Keratinocyte (primary cell): ENCODE data around the gene ATCAY. TPM values are rescaled to one million over a fixed set of nuclear protein-coding genes. Genes with fewer than 3 reads are reported as not detected.
A peak's percentile ranks its signal among the peaks of the same experiment; 100 is the strongest.

Experiments used
- DNase-seq: peaks from one replicate; pipeline ENCODE4 v3.0.0-alpha.2; 2011; ENCODE audit warnings: low read depth, missing footprints, low spot score
- FAIRE-seq: peaks from 2 replicates; lab custom pipeline; 2011; peaks lifted over from hg19 to GRCh38; lab: Jason Lieb, UNC
- H2AFZ ChIP-seq: 2 replicates; pipeline ENCODE4 v1.6.0; 2012; ENCODE audit warnings: low read length, control low read depth, inconsistent platforms; ENCODE audit not compliant: control insufficient read depth
- H3K27ac ChIP-seq: 2 replicates; pipeline ENCODE4 v1.5.1; 2011; ENCODE audit warnings: low read length; ENCODE audit not compliant: control insufficient read depth, insufficient read depth
- H3K27me3 ChIP-seq: 3 replicates; pipeline ENCODE4 v1.6.0; 2011; ENCODE audit warnings: low read length; ENCODE audit not compliant: control insufficient read depth, insufficient read depth; ENCODE audit errors: extremely low read depth
- H3K36me3 ChIP-seq, 2 experiments: 2 replicates in 1 of 2; 3 replicates in 1 of 2; pipeline ENCODE4 v1.5.1; 2011; ENCODE audit warnings: low read length in 2 of 2, mild to moderate bottlenecking in 1 of 2; ENCODE audit not compliant: control insufficient read depth in 2 of 2, insufficient read depth in 2 of 2; ENCODE audit errors: extremely low read depth in 1 of 2
- H3K4me1 ChIP-seq: 3 replicates; pipeline ENCODE4 v1.5.1; 2011; ENCODE audit warnings: low read length; ENCODE audit not compliant: control insufficient read depth, insufficient read depth; ENCODE audit errors: extremely low read depth
- H3K4me2 ChIP-seq: 3 replicates; pipeline ENCODE4 v1.6.0; 2011; ENCODE audit warnings: low read depth, low read length; ENCODE audit not compliant: control insufficient read depth, insufficient read depth; ENCODE audit errors: extremely low read depth
- H3K4me3 ChIP-seq, 3 experiments: fragments of 200-600 bp in 1 of 3; sonication (generic) in 1 of 3; 2 replicates in 2 of 3; 3 replicates in 1 of 3; pipeline ENCODE4 v1.5.1; 2011 to 2016; ENCODE audit warnings: low read length in 3 of 3, mild to moderate bottlenecking in 3 of 3, control low read depth in 2 of 3, inconsistent platforms in 1 of 3, low read depth in 1 of 3, mixed read lengths in 1 of 3, mixed run types in 1 of 3, moderate library complexity in 1 of 3; ENCODE audit not compliant: control insufficient read depth in 2 of 3, insufficient read depth in 2 of 3; ENCODE audit errors: extremely low read depth in 1 of 3
- H3K79me2 ChIP-seq: 2 replicates; pipeline ENCODE4 v1.6.0; 2012; ENCODE audit warnings: low read length; ENCODE audit not compliant: control insufficient read depth, insufficient read depth
- H3K9ac ChIP-seq: 3 replicates; pipeline ENCODE4 v1.6.0; 2011; ENCODE audit warnings: low read length; ENCODE audit not compliant: control insufficient read depth, insufficient read depth; ENCODE audit errors: extremely low read depth
- H3K9me1 ChIP-seq: 3 replicates; pipeline ENCODE4 v1.6.0; 2011; ENCODE audit warnings: low read length; ENCODE audit not compliant: control insufficient read depth, insufficient read depth; ENCODE audit errors: extremely low read depth
- H3K9me3 ChIP-seq: 2 replicates; pipeline ENCODE4 v1.5.1; 2012; ENCODE audit warnings: low read depth, low read length; ENCODE audit not compliant: control insufficient read depth
- H4K20me1 ChIP-seq: 3 replicates; pipeline ENCODE4 v1.6.0; 2011; ENCODE audit warnings: low read length; ENCODE audit not compliant: control insufficient read depth, insufficient read depth; ENCODE audit errors: extremely low read depth
- CTCF ChIP-seq, 3 experiments: IDR thresholded peaks in 1 of 3; conservative IDR thresholded peaks in 1 of 3; optimal IDR thresholded peaks in 1 of 3; 2 replicates in 2 of 3; 3 replicates in 1 of 3; pipeline versions ENCODE3 to v1.5.1; 2011; ENCODE audit warnings: low read length in 3 of 3, mild to moderate bottlenecking in 3 of 3, moderate library complexity in 2 of 3, control low read depth in 1 of 3, inconsistent platforms in 1 of 3; ENCODE audit not compliant: insufficient read depth in 2 of 3; ENCODE audit errors: extremely low read depth in 1 of 3
- EZH2 ChIP-seq: IDR thresholded peaks from one replicate; pipeline ENCODE4 v1.6.1; 2012; ENCODE audit warnings: inconsistent platforms, mild to moderate bottlenecking, low read length, moderate library complexity
- dilution Hi-C: fragments of 300-500 bp; cut with MboI; formaldehyde crosslinking; loops from one replicate; pipeline ENCODE4 v1.7.0; 2020; ENCODE audit warnings: low sequenced_read_pairs; ENCODE audit not compliant: extremely low pct_ligation_motif_present
- polyA plus RNA-seq, 5 experiments: library from polyadenylated mRNA; depleted of rRNA in 3 of 5; stranded (reverse) in 3 of 5; stranded (forward) in 1 of 5; unstranded in 1 of 5; fragments of >200 nt; gene quantifications; 1 replicate in 1 of 5; 2 replicates in 3 of 5; 3 replicates in 1 of 5; pipeline versions ENCODE4 v1.2.1 to v1.2.3, GENCODE V29; 2011 to 2012; ENCODE audit warnings: missing spikeins in 2 of 5, low read depth in 1 of 5, low replicate concordance in 1 of 5

ATCAY gene
- polyA plus RNA-seq, 1 donor (not counting 4 experiments of a cell fraction or from before 2014, with no cell fraction given): not detected

DNA sequence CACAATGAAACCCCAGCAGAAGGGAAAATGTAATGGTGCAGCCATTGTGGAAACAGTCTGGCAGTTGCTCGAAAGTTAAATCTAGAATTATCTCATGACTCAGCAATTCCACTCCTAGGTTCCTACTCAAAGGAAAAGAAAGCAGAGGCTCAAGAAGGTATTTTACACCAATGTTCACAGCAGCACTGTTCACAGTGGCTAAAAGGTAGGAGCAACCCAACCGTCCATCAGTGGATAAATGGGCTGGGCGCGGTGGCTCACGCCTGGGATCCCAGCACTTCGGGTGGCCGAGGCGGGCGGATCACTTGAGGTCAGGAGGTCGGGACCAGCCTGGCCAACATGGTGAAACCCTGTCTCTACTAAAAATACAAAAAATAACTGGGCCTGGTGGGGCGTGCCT lies 37.5 kb upstream of the ATCAY start:
- H3K9me1 ChIP-seq: no peaks in the 10 kb centered on the region
- FAIRE-seq: no peak
- dilution Hi-C loops: no loop called here

DNA sequence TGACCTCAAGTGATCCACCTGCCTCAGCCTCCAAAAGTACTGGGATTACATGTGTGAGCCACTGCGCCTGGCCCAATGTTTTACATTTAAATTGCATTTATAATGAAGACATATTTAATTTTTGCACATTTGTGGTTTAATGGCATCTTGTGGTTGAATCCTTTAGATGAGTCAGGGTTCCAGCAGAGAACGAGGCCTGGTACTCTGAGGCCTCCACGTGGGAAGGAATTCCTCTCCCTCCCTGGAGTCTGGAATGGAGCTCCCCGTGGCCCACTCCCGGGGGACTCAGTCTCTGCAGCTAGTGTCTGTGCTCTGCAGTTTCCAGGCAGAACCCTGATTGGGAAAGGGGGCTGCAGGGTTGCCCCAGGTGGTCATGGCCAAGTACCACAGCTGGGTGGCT lies 35.9 kb upstream of the ATCAY start:
- H3K9me1 ChIP-seq: no peaks in the 10 kb centered on the region
- no peaks in the 10 kb centered on the region for H3K4me1 ChIP-seq
- H3K9ac ChIP-seq: no peak overlapping the region
- H3K79me2 ChIP-seq: no peaks in the 10 kb centered on the region
- peaks cover 9% of the 10 kb centered on the region for H4K20me1 ChIP-seq
- peaks cover 48% of the 10 kb centered on the region for H3K27me3 ChIP-seq
- DNase-seq (no peak), FAIRE-seq (peak; percentile 55)
- no peak overlapping the region for H3K27ac ChIP-seq
- TF ChIP-seq CTCF (optimal IDR thresholded peaks at IDR 0.05 in 1 of 3, IDR thresholded peaks at IDR 0.05 in 1 of 3, conservative IDR thresholded peaks at IDR 0.05 in 1 of 3; ENCODE audit: extremely low read depth in 1 of 3, insufficient read depth in 2 of 3, low read length in 3 of 3): no peak
- no peak for TF ChIP-seq EZH2
- H2AFZ ChIP-seq: no peak overlapping the region
- dilution Hi-C loops: no loop called here
- H3K9me3 ChIP-seq: no peaks in the 10 kb centered on the region
- no peak overlapping the region for H3K4me2 ChIP-seq
- H3K36me3 ChIP-seq: no peaks in the 10 kb centered on the region
- no peak overlapping the region for H3K4me3 ChIP-seq

More for the DNA sequence above, 37.5 kb upstream of the ATCAY start:
- no peak overlapping the region for H3K4me3 ChIP-seq
- peaks cover 53% of the 10 kb centered on the region for H3K27me3 ChIP-seq
- H2AFZ ChIP-seq: no peak overlapping the region
- H3K9me3 ChIP-seq: peaks cover 2% of the 10 kb centered on the region
- H3K9ac ChIP-seq: no peak overlapping the region
- no peak overlapping the region for H3K27ac ChIP-seq
- TF ChIP-seq EZH2 (no peak), CTCF (optimal IDR thresholded peaks at IDR 0.05 in 1 of 3, IDR thresholded peaks at IDR 0.05 in 1 of 3, conservative IDR thresholded peaks at IDR 0.05 in 1 of 3; ENCODE audit: extremely low read depth in 1 of 3, insufficient read depth in 2 of 3, low read length in 3 of 3) (no peak)
- no peak overlapping the region for H3K4me2 ChIP-seq
- H4K20me1 ChIP-seq: peaks cover 6% of the 10 kb centered on the region
- no peaks in the 10 kb centered on the region for H3K79me2 ChIP-seq
- no peak for DNase-seq
- no peaks in the 10 kb centered on the region for H3K36me3 ChIP-seq
- H3K4me1 ChIP-seq: no peaks in the 10 kb centered on the region
